Measurements from ENCODE around the gene CFTR. TPM values are rescaled to one million over a fixed set of nuclear protein-coding genes. Genes with fewer than 3 reads are reported as not detected.

CFTR gene
- polyA plus RNA-seq, 2 of the 4 experiments (the other 2 are of a cell fraction): 0.13 to 0.31 TPM

GRCh38 chr7:117596134-117596533 is 116.3 kb downstream of the CFTR start:
- Histone ChIP-seq H3K27ac (no peak overlapping the region), H3K4me2 (no peak overlapping the region), H3K4me3 (no peak overlapping the region), H3K9me3 (no peaks in the 10 kb centered on the region), H3K4me1 (peaks cover 11% of the 10 kb centered on the region; the same call in 2 of the 3 replicates)
- CTCF ChIA-PET: no interaction called here
- FAIRE-seq (no peak), DNase-seq (ENCODE audit: low read depth in 1 of 2, low spot score in 1 of 2) (no peak), ATAC-seq (no peak)
- TF ChIP-seq RCOR1 (IDR thresholded peaks at IDR 0.05; ENCODE audit: low read depth, low read length) (no peak), ZSCAN20 (CRISPR knock-in tag; IDR thresholded peaks at IDR 0.05) (no peak), FOSL2 (IDR thresholded peaks at IDR 0.05) (no peak), FOSL2 (CRISPR knock-in tag; IDR thresholded peaks at IDR 0.05) (no peak), HMGXB4 (CRISPR knock-in tag; IDR thresholded peaks at IDR 0.05; ENCODE audit: borderline replicate concordance) (no peak), TP53 (CRISPR knock-in tag; IDR thresholded peaks at IDR 0.05) (no peak), POLR2AphosphoS2 (conservative IDR thresholded peaks at IDR 0.05; ENCODE audit: low read length) (no peak), KDM5A (IDR thresholded peaks at IDR 0.05) (no peak), NPAS2 (CRISPR knock-in tag; IDR thresholded peaks at IDR 0.05; ENCODE audit: borderline replicate concordance) (no peak), POLR2A (IDR thresholded peaks at IDR 0.05; ENCODE audit: low read length) (no peak), CTCF (IDR thresholded peaks at IDR 0.05) (no peak), TFCP2L1 (CRISPR knock-in tag; IDR thresholded peaks at IDR 0.05) (no peak), PHF8 (IDR thresholded peaks at IDR 0.05; ENCODE audit: borderline replicate concordance, low read depth) (no peak), ELK1 (IDR thresholded peaks at IDR 0.05; ENCODE audit: low read depth, low read length) (no peak), FOSB (CRISPR knock-in tag; IDR thresholded peaks at IDR 0.05) (no peak), SMC3 (IDR thresholded peaks at IDR 0.05) (no peak), CHD4 (IDR thresholded peaks at IDR 0.05; ENCODE audit: borderline replicate concordance) (no peak), ESRRA (IDR thresholded peaks at IDR 0.05; ENCODE audit: borderline replicate concordance, low read length) (no peak)
- POLR2A ChIA-PET: no interaction called here
- WGBS (ENCODE audit: missing lambda C conversion rate): 60% methylated on average over 1 of the region's 21 CpGs

- H3K4me2 ChIP-seq: no peak overlapping the region
- peaks cover 13% of the 10 kb centered on the region; the same call in 2 of the 3 replicates for H3K4me1 ChIP-seq
- H3K4me3 ChIP-seq: no peak overlapping the region
- no peak for TF ChIP-seq RAD21 (conservative IDR thresholded peaks at IDR 0.05 in 1 of 2, IDR thresholded peaks at IDR 0.05 in 1 of 2)
- TF ChIP-seq MAFK (IDR thresholded peaks at IDR 0.05; ENCODE audit: partially characterized antibody): no peak
- no peak for TF ChIP-seq HOXB13 (CRISPR knock-in tag; IDR thresholded peaks at IDR 0.05; ENCODE audit: low read depth)
- ChIA-PET CTCF (interaction anchor here (1.6 kb wide), 1 partner anchor 9 kb away, joined by 3 read pairs; no protein-coding TSS in a partner anchor), POLR2A (no interaction called here)
- DNase-seq (ENCODE audit: low read depth in 1 of 2, low spot score in 1 of 2) (no peak), FAIRE-seq (no peak), ATAC-seq (no peak)
- no peaks in the 10 kb centered on the region for H3K9me3 ChIP-seq
- WGBS (ENCODE audit: missing lambda C conversion rate): 50% methylated on average over 2 of the region's 2 CpGs
- no peak overlapping the region for H3K27ac ChIP-seq
These were observed 117.9 kb downstream of the CFTR start for GRCh38 chr7:117597755-117598154.

GRCh38 chr7:117600911-117601310 is 121.1 kb downstream of the CFTR start:
- DNase-seq (ENCODE audit: low read depth in 1 of 2, low spot score in 1 of 2) (no peak), FAIRE-seq (no peak), ATAC-seq (no peak)
- Histone ChIP-seq H3K4me2 (no peak overlapping the region), H3K4me3 (no peak overlapping the region), H3K4me1 (peaks cover 32% of the 10 kb centered on the region), H3K9me3 (no peaks in the 10 kb centered on the region), H3K27ac (no peak overlapping the region)
- TF ChIP-seq EHMT2 (IDR thresholded peaks at IDR 0.05; ENCODE audit: low read depth) (no peak), MAX (IDR thresholded peaks at IDR 0.05) (no peak), CBX8 (IDR thresholded peaks at IDR 0.05) (no peak), GATA3 (IDR thresholded peaks at IDR 0.05; ENCODE audit: borderline replicate concordance) (no peak), EP300 (IDR thresholded peaks at IDR 0.05) (no peak), CHD2 (IDR thresholded peaks at IDR 0.05; ENCODE audit: low read length, partially characterized antibody) (no peak), BHLHE40 (IDR thresholded peaks at IDR 0.05; ENCODE audit: low read depth, low read length) (no peak)
- POLR2A ChIA-PET: no interaction called here
- CTCF ChIA-PET: no interaction called here
- 23% methylated on average over 2 of the region's 2 CpGs for WGBS (ENCODE audit: missing lambda C conversion rate)
